Ovary (tissue), 1 donor: Measurements from ENCODE around the gene EDC3.

ENCODE experiments used
- EP300 ChIP-seq: sonication (generic); formaldehyde crosslinking; IDR thresholded peaks from one replicate; pipeline ENCODE4 v1.6.1; 2017; ENCODE audit warnings: antibody characterized with exemption
- POLR2A ChIP-seq: fragments of 450-650 bp; IDR thresholded peaks from one replicate; pipeline ENCODE4 v1.6.1; 2017; ENCODE audit warnings: antibody characterized with exemption, mild to moderate bottlenecking, moderate library complexity

- TF ChIP-seq EP300 (no peak), POLR2A (no peak)
Measured at GRCh38 chr15:74592222-74592621, 103.6 kb downstream of the EDC3 start.
